T47D (cell line): ENCODE results near the gene MYF5.

Experiments
- DNase-seq, 2 experiments: peaks; one replicate each; pipeline versions ENCODE4 v3.0.0 to v3.0.0-alpha.2; 2011 to 2012; ENCODE audit warnings: low read depth in 1 of 2, low spot score in 1 of 2
- JUND ChIP-seq: IDR thresholded peaks from 2 replicates; pipeline ENCODE4 v1.6.1; 2012; ENCODE audit warnings: low read depth
- in situ Hi-C: cut with HindIII; loops from 2 replicates; pipeline ENCODE4 v1.10.0; 2016; ENCODE audit warnings: low sequenced_read_pairs, low pct_unique_long_range_greater_than_20kb

The MYF5 gene

DNA sequence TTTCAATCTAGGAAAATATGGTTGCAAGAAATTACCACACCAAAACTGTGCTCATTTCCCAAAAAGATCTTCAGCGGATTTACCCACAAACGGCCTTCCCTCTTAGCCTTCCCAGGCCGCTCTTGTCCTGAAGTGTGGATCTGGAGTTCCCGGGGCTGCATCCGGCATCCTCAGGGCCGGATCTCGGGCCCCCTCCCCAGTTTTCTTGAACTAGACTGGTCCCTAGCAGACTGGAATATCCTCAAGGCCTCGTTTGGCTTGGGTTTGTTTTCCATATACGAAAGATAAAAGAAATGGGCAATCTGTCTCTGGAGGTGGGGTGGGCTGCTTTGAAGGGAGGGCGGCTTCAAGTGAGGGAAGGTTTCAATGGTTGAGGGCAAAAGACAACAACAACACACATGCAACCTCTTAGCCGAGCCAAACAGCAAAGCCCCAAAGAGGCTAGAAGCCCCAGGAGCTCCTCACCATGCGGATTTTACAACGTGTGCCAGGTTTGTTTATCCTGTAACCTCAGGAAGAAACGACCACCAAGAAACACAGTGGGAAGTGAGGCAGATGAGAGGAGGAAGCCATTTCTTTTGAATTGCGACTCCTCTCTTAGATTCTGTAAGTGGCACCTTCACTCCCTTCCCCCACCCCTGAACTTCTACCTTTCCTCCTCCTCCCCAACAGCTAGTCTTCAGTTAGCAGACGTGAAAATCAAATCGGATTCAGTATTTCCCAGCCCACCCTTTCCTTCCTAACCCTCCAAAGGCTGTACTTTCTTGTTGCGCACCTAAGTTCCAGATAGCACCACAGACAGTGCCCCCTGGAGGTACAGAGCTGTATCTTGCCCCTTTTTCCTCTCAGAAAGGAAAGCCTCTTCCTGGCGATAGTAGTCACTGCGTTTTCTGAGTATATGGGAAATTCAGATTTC is 6.6 kb upstream of the MYF5 start:
- DNase-seq: no peak
- no peak for TF ChIP-seq JUND
- in situ Hi-C loops: no loop called here

DNA sequence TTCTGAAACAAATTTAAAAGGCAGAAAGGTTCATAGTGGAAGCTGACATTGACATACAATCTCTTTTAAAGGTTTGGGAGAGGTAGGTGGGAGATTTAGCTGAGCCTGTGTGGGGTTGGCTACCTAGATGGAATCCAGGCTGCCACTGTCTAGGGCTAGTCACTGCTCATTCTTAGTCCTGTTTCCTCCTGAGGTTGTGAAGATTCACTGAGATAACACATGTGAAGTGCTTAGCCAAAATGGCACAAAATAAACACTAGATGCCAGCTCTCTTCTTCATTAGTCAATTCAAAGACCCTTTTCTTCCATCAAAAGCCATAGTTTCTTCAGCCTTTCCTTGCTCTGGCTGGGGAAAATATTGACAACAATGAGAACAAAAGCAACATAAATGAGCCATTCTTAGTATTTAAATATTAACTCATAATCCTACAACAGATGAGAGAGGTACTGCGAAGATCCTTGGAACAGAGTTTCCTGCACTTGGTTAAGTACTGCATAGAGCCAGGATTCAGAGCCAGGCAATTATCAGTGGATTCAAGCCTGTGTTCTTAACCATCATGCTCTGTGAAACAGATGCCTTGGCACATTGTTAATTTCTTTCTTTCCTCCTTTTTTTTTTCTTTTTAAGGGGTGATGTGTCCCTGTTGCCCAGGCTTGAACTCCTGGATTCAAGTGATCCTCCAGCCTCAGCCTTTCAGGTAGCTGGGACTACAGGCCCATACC is 5.8 kb upstream of the MYF5 start:
- in situ Hi-C loops: no loop called here
- no peak for TF ChIP-seq JUND
- DNase-seq: no peak

DNA sequence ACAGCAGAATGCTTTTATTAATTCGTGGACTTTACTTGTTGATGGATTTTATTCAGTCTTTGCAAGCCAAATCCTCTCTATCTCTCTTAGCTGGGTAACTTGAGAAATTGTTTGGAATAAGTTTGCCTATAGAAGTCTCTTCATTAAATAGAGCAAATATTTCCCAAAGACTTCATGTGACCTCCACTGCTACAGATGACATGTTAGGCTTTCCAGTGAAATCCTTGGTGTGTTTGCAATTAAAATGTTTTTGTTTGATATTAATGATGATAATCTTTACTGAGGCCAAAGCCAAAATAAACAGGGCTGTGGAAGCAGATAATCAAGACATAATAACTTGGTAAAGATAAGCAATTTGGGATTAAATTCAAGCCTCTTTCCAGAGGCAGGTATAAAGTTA is 4.8 kb upstream of the MYF5 start:
- no peak for TF ChIP-seq JUND
- no peak for DNase-seq
- in situ Hi-C loops: no loop called here

DNA sequence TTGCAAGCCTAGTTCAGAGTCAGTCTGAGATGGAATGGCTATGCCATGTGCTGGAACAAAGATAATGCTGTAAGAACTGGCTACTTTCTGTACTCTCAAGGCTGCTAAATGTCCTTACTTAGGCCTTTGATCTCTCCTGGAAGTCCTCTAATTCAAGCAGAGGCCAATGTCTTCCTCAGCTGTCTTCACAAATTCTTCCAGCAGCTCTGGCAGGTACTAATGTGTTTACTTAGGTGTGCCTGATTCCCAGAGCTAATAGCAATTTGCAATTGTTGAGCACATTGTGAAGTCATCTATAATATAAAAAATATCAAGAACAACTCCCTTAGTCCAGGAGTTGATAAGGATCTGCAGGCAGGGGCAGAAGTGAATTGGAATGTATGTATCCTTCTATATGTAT is 3.8 kb upstream of the MYF5 start:
- no peak for DNase-seq
- no peak for TF ChIP-seq JUND
- in situ Hi-C loops: no loop called here

DNA sequence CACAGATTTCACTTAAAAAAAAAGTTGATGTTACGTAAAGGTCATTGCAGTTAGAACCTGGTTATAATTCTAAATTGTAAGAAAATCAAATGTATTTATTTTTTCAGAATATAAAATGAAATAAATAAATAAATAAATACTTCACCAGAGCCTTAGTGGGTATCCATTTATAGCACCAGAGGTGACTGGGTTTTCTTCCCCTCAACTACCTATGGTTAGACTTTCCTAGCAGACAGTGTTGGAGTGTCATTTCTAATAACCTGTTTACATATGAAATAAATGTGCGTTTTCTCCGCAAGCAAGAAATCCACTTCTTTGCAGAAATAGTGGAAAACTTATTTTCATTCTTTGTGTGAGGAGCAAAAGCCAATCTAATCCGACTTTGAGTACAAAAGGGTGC is 3.3 kb upstream of the MYF5 start:
- no peak for DNase-seq
- TF ChIP-seq JUND: no peak
- in situ Hi-C loops: no loop called here

DNA sequence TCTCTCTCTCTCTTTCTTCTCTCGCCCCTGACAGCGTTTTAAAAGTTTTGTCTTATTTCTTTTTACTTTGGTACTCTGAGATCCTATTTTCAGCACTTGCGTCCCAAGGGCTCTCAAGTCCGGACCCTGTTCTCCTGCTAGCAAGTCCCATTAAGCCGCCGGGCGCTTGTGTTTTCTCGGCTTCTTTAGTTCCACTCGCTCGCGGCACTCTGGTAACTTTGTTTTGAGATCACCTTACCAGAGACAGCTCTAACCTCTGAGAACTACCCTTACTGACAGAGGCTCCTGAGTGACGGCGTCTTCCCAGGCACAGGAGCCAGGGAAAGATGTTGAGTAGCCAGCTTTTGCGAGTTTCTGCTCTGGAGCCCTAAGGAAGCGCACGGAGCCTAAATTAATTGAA is 2.7 kb upstream of the MYF5 start:
- no peak for TF ChIP-seq JUND
- in situ Hi-C loops: no loop called here
- DNase-seq: peak; percentile 30 to 40

DNA sequence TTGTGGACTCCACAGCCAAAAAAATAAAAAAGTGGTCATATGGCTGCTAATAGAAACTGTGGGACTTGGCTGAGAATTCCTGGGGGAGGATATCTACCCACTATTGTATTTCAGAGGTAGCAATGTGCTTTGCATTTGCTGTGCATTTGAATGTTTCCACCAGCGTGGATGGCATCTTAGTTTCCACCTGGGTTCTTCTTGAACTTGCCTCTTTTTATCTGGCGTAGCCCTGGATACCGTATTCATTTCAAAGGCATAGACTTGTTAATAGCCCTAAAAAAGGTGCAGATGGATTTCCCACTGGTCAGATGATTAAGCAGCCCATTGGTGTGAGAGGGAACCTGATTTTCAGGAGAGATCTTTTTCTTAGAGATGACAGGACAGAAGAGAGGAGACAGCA is 1.9 kb upstream of the MYF5 start:
- no peak for DNase-seq
- in situ Hi-C loops: no loop called here
- TF ChIP-seq JUND: no peak

DNA sequence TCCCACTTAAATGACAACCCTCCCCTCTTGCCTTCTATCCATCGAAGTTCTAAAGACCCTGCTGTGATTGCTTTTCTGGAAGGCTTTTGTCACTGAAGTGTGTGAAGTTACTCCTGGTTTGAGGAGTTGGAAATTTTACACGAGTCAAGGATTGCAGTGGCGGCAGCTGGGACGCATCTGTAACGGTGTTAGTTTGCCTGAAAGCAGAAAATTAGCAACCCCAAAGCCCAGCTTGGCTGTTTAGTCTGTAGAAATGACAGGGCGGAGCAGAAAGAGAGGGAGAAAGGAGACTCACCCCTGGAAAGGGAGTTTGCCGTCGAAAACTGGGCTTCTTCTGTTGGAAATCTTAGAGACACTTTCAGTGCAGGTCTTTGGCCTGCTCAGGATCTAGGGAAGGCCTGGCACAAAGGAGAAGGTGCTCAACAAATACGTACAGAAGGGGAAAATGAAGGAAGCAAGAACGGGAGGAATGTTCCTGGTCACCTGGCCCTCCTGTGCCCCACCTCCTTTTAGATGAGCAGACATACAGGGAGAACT is 931 bp upstream of the MYF5 start:
- DNase-seq: no peak
- in situ Hi-C loops: no loop called here
- TF ChIP-seq JUND: no peak

DNA sequence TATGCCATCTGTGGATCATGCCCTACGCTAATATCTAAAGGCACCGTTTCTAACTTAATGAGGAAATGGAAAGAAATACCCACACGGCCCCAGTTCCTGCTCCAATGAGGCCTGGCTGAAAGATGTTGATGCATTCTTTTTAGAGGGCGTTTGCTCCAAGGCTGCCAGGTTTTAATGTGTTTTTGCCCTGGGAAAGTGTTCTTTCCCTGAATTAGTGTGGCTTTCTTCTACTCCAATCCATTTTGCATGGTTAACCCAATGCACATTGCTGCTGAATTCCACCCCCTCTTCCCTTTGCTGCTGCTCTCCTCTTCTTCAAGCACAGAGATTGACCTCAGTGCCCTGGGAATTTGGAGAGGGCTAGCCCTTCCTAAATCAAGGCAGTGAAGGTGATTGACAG is 1.1 kb downstream of the MYF5 start:
- no peak for TF ChIP-seq JUND
- in situ Hi-C loops: no loop called here
- no peak for DNase-seq

DNA sequence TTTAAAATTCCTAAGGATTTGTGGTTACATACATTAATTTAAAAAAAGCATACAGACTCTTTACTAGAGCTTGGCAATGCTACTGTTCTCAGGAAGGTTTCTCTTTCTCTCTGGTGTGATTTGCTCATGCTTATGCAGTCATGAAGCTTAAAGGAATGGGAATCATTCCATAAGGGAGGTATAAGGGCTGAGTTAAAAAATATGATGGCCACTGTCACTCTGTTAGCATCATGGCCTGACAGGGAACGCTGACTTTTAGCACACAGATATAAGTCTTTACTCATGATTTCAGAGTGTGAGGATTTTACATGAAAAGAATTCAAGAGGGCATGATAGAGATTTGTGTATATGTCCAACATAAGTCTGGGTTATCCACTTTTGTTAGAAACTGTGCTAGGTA is 3.8 kb downstream of the MYF5 start:
- no peak for DNase-seq
- in situ Hi-C loops: no loop called here
- no peak for TF ChIP-seq JUND

DNA sequence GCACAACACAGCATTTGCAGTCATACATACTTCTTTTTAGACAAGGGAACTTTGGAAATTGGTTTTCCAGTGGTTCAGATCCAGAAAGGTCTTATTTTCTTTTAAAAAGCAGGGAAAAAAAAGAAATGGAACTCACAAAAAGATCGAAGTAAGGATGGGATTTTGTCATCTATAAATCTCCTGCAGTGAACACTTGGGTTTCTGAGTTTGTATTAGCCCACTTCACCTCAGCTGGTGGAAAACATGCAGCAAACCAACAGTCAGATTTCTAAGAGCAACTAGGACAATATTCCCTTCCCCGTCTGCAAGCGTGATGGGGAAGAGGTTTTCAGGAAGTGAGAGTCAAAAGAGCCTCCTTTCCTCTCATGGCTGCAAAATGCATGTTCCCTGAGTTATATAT is 4.6 kb downstream of the MYF5 start:
- no peak for DNase-seq
- in situ Hi-C loops: no loop called here
- no peak for TF ChIP-seq JUND

DNA sequence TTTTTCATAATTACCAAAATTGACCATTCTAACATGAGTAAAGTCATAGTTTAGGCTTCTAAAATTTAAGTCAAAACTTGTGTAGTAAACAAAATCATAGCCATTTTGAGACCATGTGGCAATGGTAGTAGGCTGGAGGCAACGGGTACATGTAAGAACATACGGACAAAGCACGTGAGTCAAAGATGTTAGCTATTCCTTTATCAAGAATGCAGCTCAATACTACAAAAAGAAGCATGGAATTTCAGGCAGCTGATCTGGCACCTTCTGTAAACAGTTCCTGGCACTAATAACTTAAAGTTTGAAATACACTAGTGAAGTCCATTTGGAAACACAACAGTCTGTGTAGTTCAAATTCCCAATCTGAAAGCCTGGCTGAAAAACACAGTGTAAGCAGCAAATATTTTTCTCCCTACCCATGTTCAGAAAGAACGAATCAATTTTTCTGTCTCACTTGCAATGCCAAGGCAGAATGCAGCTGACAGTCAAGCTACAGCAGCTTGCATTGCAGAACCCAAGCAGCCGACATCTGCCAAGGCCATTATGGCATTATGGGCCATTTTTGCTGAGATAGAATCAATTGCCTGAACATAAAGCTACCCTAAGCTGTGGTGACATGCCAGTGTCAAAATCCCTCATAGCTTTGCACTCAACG is 29.3 kb downstream of the MYF5 start:
- in situ Hi-C loops: no loop called here
- DNase-seq: no peak
- TF ChIP-seq JUND: no peak

DNA sequence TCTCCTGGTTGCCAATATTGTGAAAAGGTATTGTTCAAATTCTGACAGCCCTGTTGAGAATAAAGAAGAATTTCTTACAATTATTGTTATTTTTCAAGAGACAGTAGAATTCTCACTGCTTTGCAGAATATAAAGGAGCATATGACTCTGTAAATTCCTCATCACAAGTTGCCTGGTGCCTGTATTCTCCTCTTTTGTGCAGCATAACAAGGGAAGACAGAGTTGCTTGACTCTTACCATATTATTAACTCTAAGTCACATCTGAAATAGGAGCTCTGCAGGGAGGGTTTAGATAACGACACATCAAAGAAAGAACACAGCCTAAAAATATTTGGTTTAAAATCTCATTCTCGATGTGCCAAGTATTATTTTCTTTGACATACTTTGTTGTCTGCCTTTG is 31.1 kb downstream of the MYF5 start:
- DNase-seq: no peak
- in situ Hi-C loops: no loop called here
- TF ChIP-seq JUND: no peak
